ENCODE results near the gene TENM3. TPM values are rescaled to one million over a fixed set of nuclear protein-coding genes. Genes with fewer than 3 reads are reported as not detected.
A peak's percentile ranks its signal among the peaks of the same experiment; 100 is the strongest.

The TENM3 gene
- total RNA-seq, 1 experiment from 2014 or later, result 71.0 TPM

DNA sequence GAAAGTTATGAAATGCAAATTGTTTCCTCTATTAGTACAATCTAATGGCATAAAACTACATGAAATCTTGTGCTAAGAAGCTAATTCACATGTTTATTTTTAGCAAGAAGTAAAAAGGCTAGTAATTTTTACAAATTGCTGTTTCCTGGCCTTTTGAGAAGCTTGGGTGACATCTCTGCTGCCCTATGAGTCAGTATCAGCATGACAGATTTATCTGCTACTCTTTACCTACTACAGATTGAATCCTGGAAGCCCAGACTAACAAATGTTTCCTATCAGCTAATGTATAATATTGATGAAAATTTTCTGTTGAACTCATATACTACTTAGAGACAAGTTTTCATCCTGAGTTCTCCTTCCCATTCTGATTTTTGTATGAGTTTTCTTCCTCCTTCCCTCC lies 441.6 kb downstream of the TENM3 start (continued):
- TF ChIP-seq, protein P1, sequence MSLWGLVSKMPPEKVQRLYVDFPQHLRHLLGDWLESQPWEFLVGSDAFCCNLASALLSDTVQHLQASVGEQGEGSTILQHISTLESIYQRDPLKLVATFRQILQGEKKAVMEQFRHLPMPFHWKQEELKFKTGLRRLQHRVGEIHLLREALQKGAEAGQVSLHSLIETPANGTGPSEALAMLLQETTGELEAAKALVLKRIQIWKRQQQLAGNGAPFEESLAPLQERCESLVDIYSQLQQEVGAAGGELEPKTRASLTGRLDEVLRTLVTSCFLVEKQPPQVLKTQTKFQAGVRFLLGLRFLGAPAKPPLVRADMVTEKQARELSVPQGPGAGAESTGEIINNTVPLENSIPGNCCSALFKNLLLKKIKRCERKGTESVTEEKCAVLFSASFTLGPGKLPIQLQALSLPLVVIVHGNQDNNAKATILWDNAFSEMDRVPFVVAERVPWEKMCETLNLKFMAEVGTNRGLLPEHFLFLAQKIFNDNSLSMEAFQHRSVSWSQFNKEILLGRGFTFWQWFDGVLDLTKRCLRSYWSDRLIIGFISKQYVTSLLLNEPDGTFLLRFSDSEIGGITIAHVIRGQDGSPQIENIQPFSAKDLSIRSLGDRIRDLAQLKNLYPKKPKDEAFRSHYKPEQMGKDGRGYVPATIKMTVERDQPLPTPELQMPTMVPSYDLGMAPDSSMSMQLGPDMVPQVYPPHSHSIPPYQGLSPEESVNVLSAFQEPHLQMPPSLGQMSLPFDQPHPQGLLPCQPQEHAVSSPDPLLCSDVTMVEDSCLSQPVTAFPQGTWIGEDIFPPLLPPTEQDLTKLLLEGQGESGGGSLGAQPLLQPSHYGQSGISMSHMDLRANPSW (CRISPR knock-in tag; conservative IDR thresholded peaks at IDR 0.05; ENCODE audit: low read depth), result no peak

DNA sequence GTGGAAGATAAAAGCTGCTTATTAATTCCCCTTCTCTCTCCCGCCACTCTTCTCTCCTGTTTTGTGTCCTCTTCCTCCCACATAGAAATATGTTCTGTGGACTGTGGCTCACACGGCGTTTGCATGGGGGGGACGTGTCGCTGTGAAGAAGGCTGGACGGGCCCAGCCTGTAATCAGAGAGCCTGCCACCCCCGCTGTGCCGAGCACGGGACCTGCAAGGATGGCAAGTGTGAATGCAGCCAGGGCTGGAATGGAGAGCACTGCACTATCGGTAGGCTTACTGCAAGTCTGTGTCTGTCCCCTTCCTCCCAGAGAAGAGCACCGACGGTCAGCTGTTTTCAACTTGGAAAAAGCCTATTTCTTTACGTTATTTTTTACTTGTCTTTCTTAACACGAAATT lies 444.9 kb downstream of the TENM3 start:
- peak; percentile 48 for DNase-seq (ENCODE audit: low spot score)
- POLR2A ChIA-PET, result no interaction called here

More for the DNA sequence above, 444.9 kb downstream of the TENM3 start:
- H3K27me3 Mint-ChIP-seq (ENCODE audit: low read depth), result no peaks in the 10 kb centered on the region
- peak; percentile 79 for ATAC-seq
- H3K4me1 Mint-ChIP-seq, result peaks cover 4% of the 10 kb centered on the region
- H3K36me3 Mint-ChIP-seq, result peaks cover 12% of the 10 kb centered on the region
- TF ChIP-seq PRRX2 (CRISPR knock-in tag; IDR thresholded peaks at IDR 0.05) (no peak), CBFB (CRISPR knock-in tag; IDR thresholded peaks at IDR 0.05; ENCODE audit: low read depth) (no peak), IRF2 (CRISPR knock-in tag; IDR thresholded peaks at IDR 0.05; ENCODE audit: borderline replicate concordance, low read depth) (no peak), ZNF396 (CRISPR knock-in tag; IDR thresholded peaks at IDR 0.05; ENCODE audit: borderline replicate concordance) (no peak), MXD4 (CRISPR knock-in tag; IDR thresholded peaks at IDR 0.05; ENCODE audit: borderline replicate concordance) (no peak), ZNF232 (CRISPR knock-in tag; IDR thresholded peaks at IDR 0.05) (no peak), JAZF1 (CRISPR knock-in tag; IDR thresholded peaks at IDR 0.05) (no peak), TP53 (CRISPR knock-in tag; IDR thresholded peaks at IDR 0.05) (no peak), ELF4 (CRISPR knock-in tag; IDR thresholded peaks at IDR 0.05; ENCODE audit: low read depth) (no peak), SMAD3 (CRISPR knock-in tag; IDR thresholded peaks at IDR 0.05; ENCODE audit: borderline replicate concordance) (no peak), ETV6 (CRISPR knock-in tag; IDR thresholded peaks at IDR 0.05) (no peak), TEAD4 (CRISPR knock-in tag; IDR thresholded peaks at IDR 0.05) (no peak)
- TF ChIP-seq, protein P2, sequence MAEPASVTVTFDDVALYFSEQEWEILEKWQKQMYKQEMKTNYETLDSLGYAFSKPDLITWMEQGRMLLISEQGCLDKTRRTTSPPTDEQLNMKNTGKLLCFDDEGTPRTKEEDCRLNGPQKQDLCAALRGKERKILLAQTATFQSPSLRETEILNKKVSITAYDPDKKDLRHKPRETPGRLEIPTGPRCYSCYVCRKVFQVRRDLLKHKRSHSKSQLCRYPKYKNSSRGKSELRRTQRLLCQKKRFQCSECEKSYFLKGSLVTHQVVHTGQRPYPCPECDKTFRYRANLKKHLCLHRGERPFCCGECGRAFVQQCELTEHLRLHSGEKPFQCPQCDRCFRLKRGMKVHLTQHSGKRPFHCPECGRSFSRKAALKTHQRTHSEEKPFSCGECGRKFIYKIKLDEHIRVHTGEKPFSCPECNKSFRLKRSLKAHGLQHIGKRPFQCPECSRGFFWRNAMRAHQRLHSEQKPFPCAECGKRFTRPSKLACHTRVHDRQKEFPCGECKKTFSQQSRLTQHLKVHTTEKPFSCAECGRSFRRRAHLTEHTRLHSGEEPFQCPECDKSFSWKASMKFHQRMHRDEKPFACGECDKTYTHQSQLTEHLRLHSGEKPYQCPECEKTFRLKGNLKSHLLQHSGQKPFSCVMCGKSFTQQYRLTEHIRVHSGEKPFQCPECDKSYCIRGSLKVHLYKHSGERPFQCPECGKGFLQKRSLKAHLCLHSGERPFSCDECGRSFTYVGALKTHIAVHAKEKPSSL (CRISPR knock-in tag; conservative IDR thresholded peaks at IDR 0.05), result no peak
- TF ChIP-seq, protein P1 (CRISPR knock-in tag; conservative IDR thresholded peaks at IDR 0.05; ENCODE audit: low read depth), result no peak
- TF ChIP-seq, protein P3, sequence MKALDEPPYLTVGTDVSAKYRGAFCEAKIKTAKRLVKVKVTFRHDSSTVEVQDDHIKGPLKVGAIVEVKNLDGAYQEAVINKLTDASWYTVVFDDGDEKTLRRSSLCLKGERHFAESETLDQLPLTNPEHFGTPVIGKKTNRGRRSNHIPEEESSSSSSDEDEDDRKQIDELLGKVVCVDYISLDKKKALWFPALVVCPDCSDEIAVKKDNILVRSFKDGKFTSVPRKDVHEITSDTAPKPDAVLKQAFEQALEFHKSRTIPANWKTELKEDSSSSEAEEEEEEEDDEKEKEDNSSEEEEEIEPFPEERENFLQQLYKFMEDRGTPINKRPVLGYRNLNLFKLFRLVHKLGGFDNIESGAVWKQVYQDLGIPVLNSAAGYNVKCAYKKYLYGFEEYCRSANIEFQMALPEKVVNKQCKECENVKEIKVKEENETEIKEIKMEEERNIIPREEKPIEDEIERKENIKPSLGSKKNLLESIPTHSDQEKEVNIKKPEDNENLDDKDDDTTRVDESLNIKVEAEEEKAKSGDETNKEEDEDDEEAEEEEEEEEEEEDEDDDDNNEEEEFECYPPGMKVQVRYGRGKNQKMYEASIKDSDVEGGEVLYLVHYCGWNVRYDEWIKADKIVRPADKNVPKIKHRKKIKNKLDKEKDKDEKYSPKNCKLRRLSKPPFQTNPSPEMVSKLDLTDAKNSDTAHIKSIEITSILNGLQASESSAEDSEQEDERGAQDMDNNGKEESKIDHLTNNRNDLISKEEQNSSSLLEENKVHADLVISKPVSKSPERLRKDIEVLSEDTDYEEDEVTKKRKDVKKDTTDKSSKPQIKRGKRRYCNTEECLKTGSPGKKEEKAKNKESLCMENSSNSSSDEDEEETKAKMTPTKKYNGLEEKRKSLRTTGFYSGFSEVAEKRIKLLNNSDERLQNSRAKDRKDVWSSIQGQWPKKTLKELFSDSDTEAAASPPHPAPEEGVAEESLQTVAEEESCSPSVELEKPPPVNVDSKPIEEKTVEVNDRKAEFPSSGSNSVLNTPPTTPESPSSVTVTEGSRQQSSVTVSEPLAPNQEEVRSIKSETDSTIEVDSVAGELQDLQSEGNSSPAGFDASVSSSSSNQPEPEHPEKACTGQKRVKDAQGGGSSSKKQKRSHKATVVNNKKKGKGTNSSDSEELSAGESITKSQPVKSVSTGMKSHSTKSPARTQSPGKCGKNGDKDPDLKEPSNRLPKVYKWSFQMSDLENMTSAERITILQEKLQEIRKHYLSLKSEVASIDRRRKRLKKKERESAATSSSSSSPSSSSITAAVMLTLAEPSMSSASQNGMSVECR (CRISPR knock-in tag; IDR thresholded peaks at IDR 0.05; ENCODE audit: borderline replicate concordance), result no peak
- TF ChIP-seq, protein P4, sequence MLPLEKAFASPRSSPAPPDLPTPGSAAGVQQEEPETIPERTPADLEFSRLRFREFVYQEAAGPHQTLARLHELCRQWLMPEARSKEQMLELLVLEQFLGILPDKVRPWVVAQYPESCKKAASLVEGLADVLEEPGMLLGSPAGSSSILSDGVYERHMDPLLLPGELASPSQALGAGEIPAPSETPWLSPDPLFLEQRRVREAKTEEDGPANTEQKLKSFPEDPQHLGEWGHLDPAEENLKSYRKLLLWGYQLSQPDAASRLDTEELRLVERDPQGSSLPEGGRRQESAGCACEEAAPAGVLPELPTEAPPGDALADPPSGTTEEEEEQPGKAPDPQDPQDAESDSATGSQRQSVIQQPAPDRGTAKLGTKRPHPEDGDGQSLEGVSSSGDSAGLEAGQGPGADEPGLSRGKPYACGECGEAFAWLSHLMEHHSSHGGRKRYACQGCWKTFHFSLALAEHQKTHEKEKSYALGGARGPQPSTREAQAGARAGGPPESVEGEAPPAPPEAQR (CRISPR knock-in tag; IDR thresholded peaks at IDR 0.05), result no peak
- TF ChIP-seq, protein P5, sequence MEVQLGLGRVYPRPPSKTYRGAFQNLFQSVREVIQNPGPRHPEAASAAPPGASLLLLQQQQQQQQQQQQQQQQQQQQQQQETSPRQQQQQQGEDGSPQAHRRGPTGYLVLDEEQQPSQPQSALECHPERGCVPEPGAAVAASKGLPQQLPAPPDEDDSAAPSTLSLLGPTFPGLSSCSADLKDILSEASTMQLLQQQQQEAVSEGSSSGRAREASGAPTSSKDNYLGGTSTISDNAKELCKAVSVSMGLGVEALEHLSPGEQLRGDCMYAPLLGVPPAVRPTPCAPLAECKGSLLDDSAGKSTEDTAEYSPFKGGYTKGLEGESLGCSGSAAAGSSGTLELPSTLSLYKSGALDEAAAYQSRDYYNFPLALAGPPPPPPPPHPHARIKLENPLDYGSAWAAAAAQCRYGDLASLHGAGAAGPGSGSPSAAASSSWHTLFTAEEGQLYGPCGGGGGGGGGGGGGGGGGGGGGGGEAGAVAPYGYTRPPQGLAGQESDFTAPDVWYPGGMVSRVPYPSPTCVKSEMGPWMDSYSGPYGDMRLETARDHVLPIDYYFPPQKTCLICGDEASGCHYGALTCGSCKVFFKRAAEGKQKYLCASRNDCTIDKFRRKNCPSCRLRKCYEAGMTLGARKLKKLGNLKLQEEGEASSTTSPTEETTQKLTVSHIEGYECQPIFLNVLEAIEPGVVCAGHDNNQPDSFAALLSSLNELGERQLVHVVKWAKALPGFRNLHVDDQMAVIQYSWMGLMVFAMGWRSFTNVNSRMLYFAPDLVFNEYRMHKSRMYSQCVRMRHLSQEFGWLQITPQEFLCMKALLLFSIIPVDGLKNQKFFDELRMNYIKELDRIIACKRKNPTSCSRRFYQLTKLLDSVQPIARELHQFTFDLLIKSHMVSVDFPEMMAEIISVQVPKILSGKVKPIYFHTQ (CRISPR knock-in tag; IDR thresholded peaks at IDR 0.05), result no peak
- TF ChIP-seq, protein P6, sequence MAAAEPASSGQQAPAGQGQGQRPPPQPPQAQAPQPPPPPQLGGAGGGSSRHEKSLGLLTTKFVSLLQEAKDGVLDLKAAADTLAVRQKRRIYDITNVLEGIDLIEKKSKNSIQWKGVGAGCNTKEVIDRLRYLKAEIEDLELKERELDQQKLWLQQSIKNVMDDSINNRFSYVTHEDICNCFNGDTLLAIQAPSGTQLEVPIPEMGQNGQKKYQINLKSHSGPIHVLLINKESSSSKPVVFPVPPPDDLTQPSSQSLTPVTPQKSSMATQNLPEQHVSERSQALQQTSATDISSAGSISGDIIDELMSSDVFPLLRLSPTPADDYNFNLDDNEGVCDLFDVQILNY (CRISPR knock-in tag; IDR thresholded peaks at IDR 0.05), result no peak
- H3K9me3 Mint-ChIP-seq, result no peaks in the 10 kb centered on the region
- H3K27ac Mint-ChIP-seq, result peak overlapping the region; percentile 75; the same call in 1 of the 2 replicates
- CTCF ChIA-PET, result no interaction called here
- H3K4me3 Mint-ChIP-seq, result no peak overlapping the region
